Activated CD4-positive, alpha-beta T cell treated with anti-CD3 and anti-CD28 coated beads, Interleukin-2, amount 50 U/mL, for 24 hours (primary cell): Measurements from ENCODE around the gene AUTS2.

Experiments used
- DNase-seq, 2 donors: peaks; one replicate each; pipeline ENCODE4 v3.0.0-alpha.2; 2020; ENCODE audit warnings: low read depth in 1 of 2, low spot score in 1 of 2

The AUTS2 gene

GRCh38 chr7:69963393-69963792, 365.1 kb downstream of the AUTS2 start:
- no peak for DNase-seq

DNA sequence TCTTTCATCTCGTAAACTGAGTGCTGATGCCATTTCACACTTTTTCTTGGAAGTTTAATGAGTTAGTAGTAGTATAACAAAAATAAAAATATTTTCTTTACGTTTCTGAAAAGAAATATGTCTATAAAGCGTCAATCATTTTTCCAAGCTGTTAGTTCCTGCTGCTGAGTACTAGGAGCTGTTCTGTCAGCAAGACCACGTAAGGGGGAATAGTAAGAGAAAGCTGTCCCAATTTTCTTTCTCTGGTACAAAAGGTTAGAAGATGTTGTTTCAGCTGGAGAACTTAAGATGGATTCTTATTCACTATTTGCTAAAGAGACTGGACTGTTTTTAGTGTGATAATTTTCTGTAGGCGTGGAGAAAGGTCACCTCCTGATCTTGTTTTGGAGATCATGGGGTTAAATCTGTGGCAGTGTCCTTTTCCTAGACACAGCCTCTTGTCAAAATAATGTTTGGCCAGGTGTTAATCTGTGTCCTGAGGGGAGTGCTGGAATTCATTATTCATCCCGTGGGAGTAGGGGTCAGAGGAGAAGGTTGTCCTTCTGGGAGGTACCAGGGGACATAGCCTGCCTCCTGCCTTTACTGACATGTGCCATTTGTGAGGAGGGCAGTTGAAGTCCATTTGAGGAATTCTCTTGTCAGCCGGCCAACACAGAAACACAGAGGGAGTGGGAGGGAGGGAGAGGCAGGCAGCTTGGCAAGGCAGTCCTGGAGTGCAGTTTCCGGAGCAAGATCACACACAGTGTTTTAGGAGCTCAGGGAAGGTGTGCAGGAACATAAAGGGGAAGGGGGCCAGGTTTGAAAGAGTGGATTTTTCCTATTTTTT, 368.7 kb downstream of the AUTS2 start:
- no peak for DNase-seq

DNA sequence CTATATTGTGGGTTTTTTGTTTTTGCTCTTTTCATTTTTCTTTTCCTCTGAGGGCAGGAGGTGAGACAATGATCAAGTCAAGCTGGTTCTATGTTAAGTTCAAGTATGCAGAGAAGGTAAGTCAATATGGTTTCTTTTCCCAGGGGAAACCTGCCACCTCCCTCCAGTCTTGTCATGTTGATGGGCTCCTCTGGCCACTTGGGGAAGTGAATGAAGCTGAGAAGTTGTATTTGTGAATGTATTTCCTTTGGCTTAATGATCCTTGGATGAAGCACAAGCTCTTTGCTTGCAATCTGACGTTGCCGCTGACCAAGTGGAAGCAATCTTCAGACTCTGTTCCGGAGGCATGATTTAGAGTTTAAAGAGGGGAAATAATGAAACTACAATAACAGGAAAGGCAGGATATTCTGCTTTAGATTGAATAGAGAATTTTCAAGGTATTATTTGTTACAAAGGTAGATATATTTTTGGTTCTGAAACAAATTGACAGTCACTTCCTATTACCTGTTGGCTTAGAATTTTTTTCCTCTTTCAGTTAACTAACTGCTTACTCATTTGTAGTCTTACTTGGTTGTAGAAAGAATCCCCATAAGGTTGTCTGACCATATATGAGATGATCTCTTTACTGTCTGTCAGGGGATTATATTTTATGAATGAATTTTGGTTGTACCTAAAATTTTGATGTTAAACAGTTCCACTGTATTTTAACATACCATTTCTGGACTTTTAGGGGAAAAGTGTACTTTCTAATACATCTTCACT, 369.6 kb downstream of the AUTS2 start:
- DNase-seq = no peak

DNA sequence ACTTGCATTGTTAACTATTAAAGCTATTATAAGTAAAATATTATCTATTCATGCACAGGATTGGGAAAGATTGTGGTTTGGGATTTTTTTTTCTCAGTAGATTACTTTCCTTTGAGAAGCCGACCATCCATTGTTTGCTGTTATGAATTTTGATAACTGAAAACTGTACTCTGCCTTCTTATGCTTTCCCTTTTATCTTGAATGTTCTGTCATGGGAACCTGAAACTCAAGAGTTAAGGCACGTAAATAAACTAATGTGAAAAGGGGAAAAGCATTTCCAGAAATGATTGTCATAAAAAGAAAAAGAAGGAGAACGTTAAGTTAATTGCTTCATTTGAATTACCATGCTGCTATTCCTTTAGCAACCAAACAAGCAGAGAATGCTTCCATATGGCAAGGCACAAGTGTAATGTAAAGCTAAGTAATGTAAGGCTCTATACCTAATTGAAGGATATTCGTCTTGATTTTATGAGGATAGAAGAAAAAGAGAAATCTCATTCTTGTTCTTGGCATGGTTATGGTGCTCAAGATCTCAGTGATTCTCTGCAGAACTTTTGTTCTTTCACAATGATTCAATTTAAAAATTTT, 370.8 kb downstream of the AUTS2 start:
- DNase-seq = no peak

GRCh38 chr7:69981646-69982045, 383.4 kb downstream of the AUTS2 start:
- DNase-seq = no peak

DNA sequence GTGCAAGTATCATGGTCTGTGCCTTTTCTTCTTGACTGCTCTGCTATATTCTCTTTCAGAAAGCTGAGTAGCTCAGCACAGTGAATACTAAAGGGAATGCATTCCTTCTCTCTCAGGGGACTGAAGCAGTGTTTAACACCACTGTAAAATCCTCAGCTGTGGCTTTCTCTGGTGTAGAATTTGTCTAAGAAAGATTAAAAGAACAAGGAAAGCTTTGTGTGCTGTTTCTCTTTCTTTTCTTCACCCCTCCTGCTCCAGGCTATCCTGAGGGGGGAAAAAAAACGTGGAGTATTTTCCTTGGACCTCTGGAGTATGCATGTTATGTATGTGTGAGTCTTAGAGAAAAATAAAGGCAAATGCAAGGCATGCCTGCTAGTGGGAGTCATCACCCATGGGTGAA, 383.9 kb downstream of the AUTS2 start:
- no peak for DNase-seq

GRCh38 chr7:69989551-69989950, 391.3 kb downstream of the AUTS2 start:
- DNase-seq = no peak

- no peak for DNase-seq
Measured at GRCh38 chr7:69992938-69993337, 394.7 kb downstream of the AUTS2 start.

DNA sequence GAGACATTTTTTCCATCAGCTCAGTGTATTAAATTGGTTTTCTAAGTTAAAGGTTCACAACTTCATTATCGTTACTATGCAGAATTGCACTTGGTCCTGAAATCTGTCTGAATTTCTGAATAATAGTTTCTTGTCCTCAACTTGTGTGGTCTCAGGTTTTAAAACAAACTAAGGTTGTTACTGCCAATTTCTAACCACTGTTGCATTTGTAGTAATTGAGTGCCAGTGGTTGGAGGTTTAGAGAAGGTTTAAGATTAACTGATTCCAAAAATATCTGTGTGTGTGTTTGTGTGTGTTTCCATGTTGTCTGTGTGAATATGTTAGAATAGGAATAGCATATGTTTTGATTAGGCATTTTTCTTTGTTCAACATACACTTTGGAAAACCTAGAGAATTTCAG, 395.9 kb downstream of the AUTS2 start:
- DNase-seq = no peak

- DNase-seq = no peak
Measured at GRCh38 chr7:69994886-69995542, 396.7 kb downstream of the AUTS2 start.

- DNase-seq = no peak
Measured at GRCh38 chr7:69996121-69996520, 397.8 kb downstream of the AUTS2 start.

GRCh38 chr7:70000737-70001348, 402.6 kb downstream of the AUTS2 start:
- DNase-seq = no peak

DNA sequence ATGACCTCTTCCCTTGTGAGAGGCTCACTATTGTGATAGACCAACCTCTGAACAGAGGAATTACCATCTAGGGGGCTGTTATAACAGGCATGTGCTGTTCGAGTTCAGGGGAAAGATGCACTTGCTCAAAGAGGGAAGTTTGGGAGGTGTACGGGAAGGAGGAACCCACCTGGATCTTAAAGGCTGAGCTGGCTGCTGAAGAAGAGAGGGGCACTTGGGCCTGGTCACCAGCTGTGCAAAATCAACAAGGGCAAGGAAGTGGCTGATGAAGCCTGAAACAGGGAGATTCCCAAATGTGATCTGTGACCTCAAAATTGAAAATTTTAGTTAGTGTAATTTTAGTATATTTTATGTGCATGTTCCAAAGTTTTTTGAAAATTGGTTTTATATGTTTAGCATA, 407.2 kb downstream of the AUTS2 start:
- DNase-seq = no peak

GRCh38 chr7:70005891-70006260, 407.6 kb downstream of the AUTS2 start:
- DNase-seq = no peak

GRCh38 chr7:70006261-70006920, 408.1 kb downstream of the AUTS2 start:
- no peak for DNase-seq

GRCh38 chr7:70008466-70008865, 410.2 kb downstream of the AUTS2 start:
- DNase-seq = no peak

- no peak for DNase-seq
Measured at GRCh38 chr7:70014472-70015177, 416.4 kb downstream of the AUTS2 start.

- no peak for DNase-seq
Measured at GRCh38 chr7:70015353-70015752, 417.1 kb downstream of the AUTS2 start.

DNA sequence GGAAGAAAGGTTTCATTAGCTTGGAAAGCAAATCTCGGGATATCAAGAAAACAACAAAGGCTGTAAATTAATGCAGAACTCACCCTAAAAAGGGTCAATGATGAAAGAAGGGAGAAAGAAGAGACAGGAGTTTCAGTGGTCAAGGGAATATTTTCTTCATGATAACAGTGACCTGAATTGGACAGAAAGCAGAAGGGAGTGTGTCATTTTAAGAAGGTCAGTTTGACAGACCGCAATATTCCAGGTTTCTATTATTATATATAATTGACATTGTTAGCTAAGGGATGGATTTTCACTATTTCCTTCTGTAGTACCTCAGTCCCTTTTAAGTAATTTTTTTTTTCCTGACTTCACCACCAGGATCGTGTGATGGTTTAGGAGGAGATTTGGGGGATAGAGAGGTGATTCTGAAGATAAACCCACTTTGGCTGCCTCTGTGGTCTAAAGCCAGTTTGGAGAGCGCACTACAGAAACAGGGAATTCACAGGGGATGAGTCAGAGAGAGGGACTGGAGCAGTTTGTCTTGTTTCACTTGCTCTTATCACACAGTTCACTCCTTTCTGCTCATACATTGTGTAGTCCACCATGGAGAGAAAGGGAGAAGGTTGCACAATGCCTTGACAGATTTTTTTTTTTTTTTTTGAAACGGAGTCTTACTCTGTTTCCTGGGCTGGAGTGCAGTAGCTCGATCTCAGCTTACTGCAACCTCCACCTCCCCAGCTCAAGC, 417.9 kb downstream of the AUTS2 start:
- no peak for DNase-seq
